Limb (tissue), 2 donors: ENCODE measurements around the gene BNC2.
"Not testable (repeated sequence)": the region's sequence is repeated elsewhere in the genome, so short reads cannot be mapped to it uniquely, and the experiment has no call there.

Experiments
- DNase-seq, 2 donors: peaks; one replicate each; pipeline ENCODE4 v3.0.0-alpha.2; 2016; ENCODE audit errors: extremely low spot score in 2 of 2

Gene BNC2

GRCh38 chr9:16544842-16545241 is 325.6 kb downstream of the BNC2 start:
- DNase-seq, result no peak

- DNase-seq, result no peak
Measured at GRCh38 chr9:16543686-16544085, 326.8 kb downstream of the BNC2 start.

- no peak for DNase-seq
Measured at GRCh38 chr9:16543225-16543624, 327.2 kb downstream of the BNC2 start.

GRCh38 chr9:16542290-16542689 is 328.2 kb downstream of the BNC2 start:
- DNase-seq, result no peak

GRCh38 chr9:16540743-16541613 is 329.5 kb downstream of the BNC2 start:
- DNase-seq, result peak in 1 of 2 donors; percentile 69

GRCh38 chr9:16539626-16540025 is 330.8 kb downstream of the BNC2 start:
- not testable (repeated sequence) for DNase-seq

- DNase-seq, result no peak
Measured at GRCh38 chr9:16535555-16535954, 334.9 kb downstream of the BNC2 start.

GRCh38 chr9:16532681-16533450 is 337.6 kb downstream of the BNC2 start:
- no peak for DNase-seq

GRCh38 chr9:16532272-16532671 is 338.2 kb downstream of the BNC2 start:
- no peak for DNase-seq

- no peak for DNase-seq
Measured at GRCh38 chr9:16530669-16531642, 339.5 kb downstream of the BNC2 start.

- no peak for DNase-seq
Measured at GRCh38 chr9:16527573-16527972, 342.9 kb downstream of the BNC2 start.

- DNase-seq, result no peak
Measured at GRCh38 chr9:16526380-16526779, 344.1 kb downstream of the BNC2 start.

- DNase-seq, result no peak
Measured at GRCh38 chr9:16524823-16525222, 345.6 kb downstream of the BNC2 start.

- DNase-seq, result no peak
Measured at GRCh38 chr9:16524078-16524477, 346.4 kb downstream of the BNC2 start.

- DNase-seq, result peak; percentile 69 to 91
Measured at GRCh38 chr9:16521868-16522411, 348.5 kb downstream of the BNC2 start.

GRCh38 chr9:16519001-16519400 is 351.5 kb downstream of the BNC2 start:
- no peak for DNase-seq

- no peak for DNase-seq
Measured at GRCh38 chr9:16516891-16517290, 353.6 kb downstream of the BNC2 start.

- peak in 1 of 2 donors; percentile 70 for DNase-seq
Measured at GRCh38 chr9:16515879-16516301, 354.6 kb downstream of the BNC2 start.

- peak in 1 of 2 donors; percentile 54 for DNase-seq
Measured at GRCh38 chr9:16515207-16515606, 355.3 kb downstream of the BNC2 start.

- DNase-seq, result no peak
Measured at GRCh38 chr9:16514131-16514530, 356.3 kb downstream of the BNC2 start.

GRCh38 chr9:16512281-16512680 is 358.2 kb downstream of the BNC2 start:
- no peak for DNase-seq
